ENCODE measurements around the gene OAS2.

The OAS2 gene

GRCh38 chr12:113056631-113057488, 78.5 kb downstream of the OAS2 start, which contains the start of gene DTX1:
TSS of gene DTX1 (plus strand) at chr12:113056730. CDS start at chr12:113058193, 1,463 bp downstream.
- no peaks in the 10 kb centered on the region for H3K36me3 Mint-ChIP-seq
- peak within 1 kb of the TSS; percentile 83 for H3K27ac Mint-ChIP-seq
- ATAC-seq (ENCODE audit: low read depth) (peak; percentile 61), DNase-seq (ENCODE audit: low spot score in 2 of 2) (peak in 1 of 2 donors; percentile 51)
- H3K9me3 Mint-ChIP-seq = no peaks in the 10 kb centered on the region
- peaks cover 25% of the 10 kb centered on the region for H3K4me1 Mint-ChIP-seq
- H3K4me3 Mint-ChIP-seq = peak within 1 kb of the TSS; percentile 83
- no peaks in the 10 kb centered on the region for H3K27me3 Mint-ChIP-seq

DNA sequence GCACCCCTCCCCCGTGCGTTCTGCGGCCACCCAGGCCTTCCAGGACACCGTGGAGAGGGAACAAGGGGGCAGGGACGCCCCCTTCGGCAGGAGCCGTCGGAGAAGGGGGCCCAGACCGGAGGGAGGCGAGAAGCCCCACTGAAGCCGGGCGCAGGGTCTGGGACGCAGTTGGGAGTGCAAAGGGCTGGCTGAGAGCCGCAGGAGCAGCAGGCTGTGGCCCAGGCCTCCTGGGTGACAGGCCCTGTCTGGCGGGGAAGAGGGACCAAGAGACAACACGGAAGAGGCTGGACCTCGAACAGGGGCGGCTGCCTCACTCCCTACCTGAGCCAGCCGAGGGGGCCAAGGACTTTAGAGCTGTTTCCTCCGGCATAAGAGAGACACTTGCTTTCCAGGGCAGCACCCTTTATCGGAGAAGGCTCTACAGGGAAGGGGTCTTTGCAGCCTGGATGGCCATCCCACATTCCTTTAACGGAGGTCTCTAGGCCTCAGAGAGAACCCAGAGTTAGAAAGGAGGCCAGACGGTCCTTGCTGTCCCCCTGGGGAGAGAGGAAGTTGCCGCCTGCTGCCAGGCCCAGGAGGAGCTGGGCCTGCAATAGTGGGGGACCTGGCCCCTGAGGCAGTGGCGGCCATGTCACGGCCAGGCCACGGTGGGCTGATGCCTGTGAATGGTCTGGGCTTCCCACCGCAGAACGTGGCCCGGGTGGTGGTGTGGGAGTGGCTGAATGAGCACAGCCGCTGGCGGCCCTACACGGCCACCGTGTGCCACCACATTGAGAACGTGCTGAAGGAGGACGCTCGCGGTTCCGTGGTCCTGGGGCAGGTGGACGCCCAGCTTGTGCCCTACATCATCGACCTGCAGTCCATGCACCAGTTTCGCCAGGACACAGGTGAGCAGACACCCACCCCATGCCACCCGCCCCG, 79.5 kb downstream of the OAS2 start:
- Mint-ChIP-seq H3K9me3 (no peaks in the 10 kb centered on the region), H3K36me3 (no peaks in the 10 kb centered on the region), H3K4me1 (peaks cover 22% of the 10 kb centered on the region), H3K4me3 (peak overlapping the region; percentile 67), H3K27me3 (no peaks in the 10 kb centered on the region), H3K27ac (no peak overlapping the region)
- ATAC-seq (ENCODE audit: low read depth) (no peak), DNase-seq (ENCODE audit: low spot score in 2 of 2) (peak in 1 of 2 donors; percentile 27)

DNA sequence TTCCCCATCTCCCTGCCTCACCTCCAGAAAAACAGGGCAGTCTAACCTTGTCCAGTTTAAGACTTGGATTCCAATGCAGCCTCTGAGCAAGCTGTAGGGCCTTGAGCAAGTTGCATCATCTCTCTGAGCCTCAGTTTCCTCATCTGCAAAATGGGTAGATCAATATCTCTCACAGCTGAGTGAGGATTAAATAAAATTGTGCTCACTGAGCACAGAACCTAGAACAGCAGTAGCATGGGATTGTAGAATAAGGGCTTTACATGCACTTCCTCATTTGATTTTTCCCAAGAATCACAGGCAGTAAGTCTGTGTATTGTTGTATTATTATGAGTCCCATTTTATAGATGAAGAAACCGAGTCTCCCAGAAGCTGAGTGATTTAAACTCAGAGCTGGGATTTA, 80.2 kb downstream of the OAS2 start:
- Mint-ChIP-seq H3K36me3 (no peaks in the 10 kb centered on the region), H3K4me3 (no peak overlapping the region), H3K27ac (no peak overlapping the region), H3K9me3 (no peaks in the 10 kb centered on the region), H3K27me3 (no peaks in the 10 kb centered on the region), H3K4me1 (peaks cover 19% of the 10 kb centered on the region)
- no peak for DNase-seq (ENCODE audit: low spot score in 2 of 2)
- no peak for ATAC-seq (ENCODE audit: low read depth)

GRCh38 chr12:113059071-113059595, 80.8 kb downstream of the OAS2 start:
- DNase-seq (ENCODE audit: low spot score in 2 of 2) = no peak
- H3K4me3 Mint-ChIP-seq = no peak overlapping the region
- H3K4me1 Mint-ChIP-seq = peaks cover 16% of the 10 kb centered on the region
- no peak for ATAC-seq (ENCODE audit: low read depth)
- H3K36me3 Mint-ChIP-seq = no peaks in the 10 kb centered on the region
- H3K9me3 Mint-ChIP-seq = no peaks in the 10 kb centered on the region
- no peak overlapping the region for H3K27ac Mint-ChIP-seq
- no peaks in the 10 kb centered on the region for H3K27me3 Mint-ChIP-seq

DNA sequence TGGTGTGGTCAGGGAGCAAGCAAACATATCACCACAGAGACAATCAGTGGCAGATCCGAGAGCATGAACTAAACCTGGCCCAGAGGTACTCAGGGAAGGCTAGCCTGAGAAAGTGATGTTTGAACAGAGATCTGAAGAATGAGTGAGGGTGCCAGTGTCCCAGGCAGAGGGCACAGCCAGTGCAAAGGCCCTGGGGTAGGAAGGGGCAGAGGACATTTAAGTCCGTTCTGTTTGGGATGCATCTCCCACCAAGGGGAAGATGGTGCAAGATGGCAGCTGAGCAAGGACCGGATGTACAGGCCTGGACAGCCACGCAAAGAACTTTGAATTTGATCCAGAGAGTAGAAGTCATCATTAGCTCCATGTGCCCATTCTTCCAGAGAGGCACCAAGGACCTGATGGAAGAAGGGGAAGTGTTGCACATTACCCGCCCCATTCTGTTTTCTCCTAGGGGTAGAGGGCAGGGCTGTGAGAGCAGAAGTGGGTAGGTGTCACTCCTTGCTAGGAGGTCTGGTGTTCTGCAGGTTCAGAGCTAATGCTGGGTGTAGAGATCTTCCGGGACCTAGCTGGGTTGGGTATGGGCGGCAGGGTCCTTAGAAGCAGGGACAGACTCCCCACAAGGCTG, 82.1 kb downstream of the OAS2 start:
- H3K4me3 Mint-ChIP-seq = no peak overlapping the region
- H3K4me1 Mint-ChIP-seq = peaks cover 24% of the 10 kb centered on the region
- no peaks in the 10 kb centered on the region for H3K9me3 Mint-ChIP-seq
- H3K27ac Mint-ChIP-seq = no peak overlapping the region
- H3K36me3 Mint-ChIP-seq = no peaks in the 10 kb centered on the region
- DNase-seq (ENCODE audit: low spot score in 2 of 2) = no peak
- no peak for ATAC-seq (ENCODE audit: low read depth)
- no peaks in the 10 kb centered on the region for H3K27me3 Mint-ChIP-seq

DNA sequence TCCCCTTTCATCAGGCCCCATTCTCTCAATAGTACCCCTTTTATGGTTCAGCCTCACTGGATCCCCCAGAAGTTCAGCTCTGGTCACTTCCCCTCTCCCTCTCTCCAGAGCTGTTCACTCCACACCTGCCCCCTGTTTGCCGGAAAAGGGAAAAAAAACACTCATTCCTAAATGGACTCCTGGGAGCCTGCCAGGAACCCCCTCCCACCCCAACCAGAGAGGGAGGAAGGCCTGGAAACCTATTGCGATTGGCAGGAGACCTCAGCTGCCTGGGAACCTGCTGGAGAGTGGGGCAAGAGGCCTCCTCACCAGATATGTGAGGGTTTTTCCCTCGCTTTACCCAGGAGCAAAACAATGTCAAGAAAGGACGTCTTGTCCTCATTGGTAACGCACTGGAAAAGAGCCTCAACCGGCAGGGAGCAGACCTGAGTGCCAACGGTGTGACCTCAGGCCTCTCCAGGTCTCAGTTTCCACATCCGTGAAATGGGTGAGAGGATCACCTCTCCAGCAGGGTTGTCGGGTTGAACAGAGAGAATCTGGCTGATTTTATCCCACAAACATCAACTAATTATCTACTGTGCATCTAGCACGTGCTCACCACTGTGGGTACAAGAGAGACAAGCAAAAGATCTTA, 82.9 kb downstream of the OAS2 start:
- Mint-ChIP-seq H3K27ac (no peak overlapping the region), H3K4me1 (peaks cover 25% of the 10 kb centered on the region), H3K36me3 (no peaks in the 10 kb centered on the region), H3K9me3 (no peaks in the 10 kb centered on the region), H3K27me3 (no peaks in the 10 kb centered on the region), H3K4me3 (no peak overlapping the region)
- DNase-seq (ENCODE audit: low spot score in 2 of 2) (no peak), ATAC-seq (ENCODE audit: low read depth) (no peak)

Data from memory B cell (primary cell).